Umbilical cord (tissue), 2 donors: Measurements from ENCODE around the gene ZNF496. TPM values are rescaled to one million over a fixed set of nuclear protein-coding genes. Genes with fewer than 3 reads are reported as not detected.
"Not testable (repeated sequence)": the region's sequence is repeated elsewhere in the genome, so short reads cannot be mapped to it uniquely, and the experiment has no call there.

Source experiments
- DNase-seq: peaks from one replicate; pipeline ENCODE4 v3.0.0-alpha.2; 2015; ENCODE audit warnings: low spot score
- total RNA-seq: library from RNA; depleted of rRNA; stranded (reverse); fragments of >200 nt; gene quantifications from one replicate; pipeline ENCODE4 v1.2.3, GENCODE V29; 2014; ENCODE audit warnings: low replicate concordance; ENCODE audit not compliant: insufficient read depth

Gene ZNF496
- total RNA-seq: 15.9 TPM

- peak; percentile 91 for DNase-seq
Observed at GRCh38 chr1:247331525-247332214, at the start of gene ZNF496. Gene ZNF496 (minus strand): TSS chr1:247331867. CDS start chr1:247329578, 2,289 bp downstream.

GRCh38 chr1:247378334-247379073 lies 46.8 kb upstream of the ZNF496 start:
- DNase-seq: no peak

GRCh38 chr1:247377656-247378055 lies 46.0 kb upstream of the ZNF496 start:
- DNase-seq: peak; percentile 85

GRCh38 chr1:247376659-247377058 lies 45.0 kb upstream of the ZNF496 start:
- DNase-seq: no peak

DNA sequence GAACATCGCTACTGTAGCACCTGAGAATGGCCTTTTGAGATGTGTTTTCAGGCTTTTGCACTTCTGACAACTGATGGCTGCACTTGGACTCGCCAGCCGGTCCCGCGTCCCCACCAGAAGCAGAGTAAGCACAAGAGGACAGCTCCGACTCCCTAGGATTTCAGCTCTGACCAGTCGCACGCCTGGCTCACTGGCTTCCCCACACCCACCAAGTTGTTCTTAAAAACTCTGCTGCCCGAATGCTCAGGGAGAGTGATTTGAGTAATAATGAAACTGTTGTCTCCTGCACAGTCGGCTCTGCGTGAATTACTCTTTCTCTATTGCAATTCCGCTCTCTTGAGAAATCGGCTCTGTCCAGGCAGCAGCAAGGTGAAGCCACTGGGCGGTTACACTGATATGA lies 44.1 kb upstream of the ZNF496 start:
- no peak for DNase-seq

DNA sequence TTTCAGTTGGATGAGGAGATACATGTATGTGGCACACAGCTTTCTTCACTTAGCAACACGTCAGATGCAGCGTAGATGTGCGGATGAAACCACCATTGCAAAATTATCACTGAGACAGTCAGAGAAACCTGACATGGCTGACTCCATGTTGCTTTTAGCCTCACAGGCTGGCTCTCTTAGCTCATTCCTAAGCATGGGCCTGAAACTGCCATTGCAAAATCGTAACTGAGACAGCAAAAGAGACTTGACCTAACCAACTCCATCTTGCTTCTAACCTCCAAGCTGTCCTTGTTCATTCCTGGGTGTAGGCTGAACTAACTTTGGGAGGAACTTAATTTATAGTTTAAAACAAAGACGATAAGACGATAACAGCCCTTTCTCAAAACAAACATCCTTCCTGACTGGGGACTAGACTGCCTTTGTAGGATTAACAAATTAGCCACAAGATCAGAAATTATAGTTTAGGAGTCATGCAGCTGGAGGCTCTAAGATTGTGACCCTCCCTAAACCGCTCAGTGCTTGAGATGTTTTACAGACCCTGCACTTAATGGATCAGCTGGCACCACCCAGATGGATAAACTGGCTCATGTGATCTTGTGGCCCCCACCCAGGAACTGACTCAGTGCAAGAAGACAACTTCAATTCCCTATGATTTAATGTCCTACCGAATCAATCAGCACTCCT lies 43.1 kb upstream of the ZNF496 start:
- peak; percentile 73 for DNase-seq

DNA sequence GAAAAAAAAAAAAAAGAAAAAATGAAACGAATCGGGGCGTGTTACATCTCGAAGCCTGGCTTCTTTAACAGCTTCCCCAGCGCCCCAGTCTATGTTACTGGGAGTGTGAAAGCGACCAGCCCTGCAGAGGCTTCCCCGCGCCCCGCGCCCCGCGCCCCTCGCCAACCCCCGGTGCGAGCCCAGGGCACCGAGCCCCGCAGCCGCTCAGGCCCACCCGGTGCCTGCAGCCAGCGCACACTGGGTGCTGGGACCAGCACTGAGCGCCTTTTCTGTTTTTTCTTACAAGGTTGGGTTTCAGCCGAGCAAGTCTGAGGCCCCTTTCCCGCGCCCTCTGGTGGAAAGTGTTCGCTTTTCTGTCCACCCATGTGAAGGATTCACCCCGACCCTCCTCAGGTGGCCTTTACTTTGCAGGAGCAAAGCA lies 42.1 kb upstream of the ZNF496 start:
- DNase-seq: peak; percentile 65

- DNase-seq: no peak
Observed at GRCh38 chr1:247371801-247372259, 40.2 kb upstream of the ZNF496 start.

DNA sequence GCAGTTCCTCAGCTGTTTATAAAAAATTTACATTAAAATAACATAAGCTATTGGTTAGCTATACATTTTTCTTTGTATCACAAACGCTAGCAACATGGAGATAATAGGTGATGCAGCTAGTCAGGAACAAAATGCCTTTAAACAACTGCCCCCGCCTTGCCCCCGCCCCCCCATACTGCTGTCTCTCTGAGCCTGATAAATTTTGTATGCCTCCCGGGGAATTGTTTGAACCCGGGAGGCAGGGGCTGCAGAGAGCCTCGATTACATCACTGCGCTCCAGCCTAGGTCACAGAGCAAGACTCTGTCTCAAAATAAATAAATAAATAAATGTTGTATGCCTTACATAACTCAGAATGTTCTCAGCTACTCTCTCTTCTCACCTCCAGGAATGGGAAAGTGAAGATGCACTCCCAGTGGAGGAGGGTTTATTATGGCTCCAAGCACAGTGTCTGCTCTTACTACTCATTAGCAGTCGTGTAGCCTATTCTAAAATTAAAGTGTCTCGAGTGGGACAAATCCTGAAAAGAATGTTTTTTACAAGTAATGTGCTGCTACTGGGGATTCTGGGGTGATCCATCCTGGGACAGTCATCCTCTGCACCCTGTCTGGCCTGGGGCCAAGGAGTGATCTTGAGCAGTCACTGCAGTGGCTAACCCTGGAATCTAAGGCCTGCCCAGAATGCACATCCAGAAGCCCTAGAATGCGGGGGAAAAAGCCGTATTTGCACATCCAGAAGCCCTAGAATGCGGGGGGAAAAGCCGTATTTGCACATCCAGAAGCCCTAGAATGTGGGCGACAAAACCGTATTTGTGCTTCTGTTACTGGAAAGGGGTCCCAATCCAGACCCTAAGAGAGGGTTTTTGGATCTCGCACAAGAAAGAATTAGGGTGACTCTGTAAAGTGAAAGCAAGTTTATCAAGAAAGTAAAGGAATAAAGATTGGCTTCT lies 39.4 kb upstream of the ZNF496 start:
- DNase-seq: peak; percentile 86

- DNase-seq: no peak
Observed at GRCh38 chr1:247368490-247369145, 37.0 kb upstream of the ZNF496 start.

GRCh38 chr1:247367786-247368422 lies 36.2 kb upstream of the ZNF496 start:
- DNase-seq: no peak

- DNase-seq: no peak
Observed at GRCh38 chr1:247366926-247367645, 35.4 kb upstream of the ZNF496 start.

GRCh38 chr1:247366345-247366744 lies 34.7 kb upstream of the ZNF496 start:
- DNase-seq: not testable (repeated sequence)

- no peak for DNase-seq
Observed at GRCh38 chr1:247365023-247365422, 33.4 kb upstream of the ZNF496 start.

- DNase-seq: not testable (repeated sequence)
Observed at GRCh38 chr1:247363000-247363399, 31.3 kb upstream of the ZNF496 start.

DNA sequence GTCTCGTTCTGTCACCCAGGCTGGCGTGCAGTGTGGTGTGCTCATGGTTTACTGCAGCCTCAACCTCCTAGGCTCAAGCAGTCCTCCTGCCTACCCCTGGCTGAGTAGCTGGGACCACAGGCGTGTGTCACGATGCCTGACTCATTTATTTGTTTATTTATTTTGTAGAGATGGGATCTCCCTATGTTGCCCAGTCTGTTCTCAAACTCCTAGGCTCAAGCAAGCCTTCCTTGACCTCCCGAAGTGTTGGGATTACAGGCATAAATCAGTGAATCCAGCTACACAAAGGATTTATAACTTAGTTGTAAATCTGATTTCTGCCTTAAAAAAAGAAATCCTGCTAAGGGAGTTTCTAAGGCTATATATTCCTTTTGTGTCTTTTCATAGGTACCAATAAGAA lies 30.5 kb upstream of the ZNF496 start:
- DNase-seq: no peak

DNA sequence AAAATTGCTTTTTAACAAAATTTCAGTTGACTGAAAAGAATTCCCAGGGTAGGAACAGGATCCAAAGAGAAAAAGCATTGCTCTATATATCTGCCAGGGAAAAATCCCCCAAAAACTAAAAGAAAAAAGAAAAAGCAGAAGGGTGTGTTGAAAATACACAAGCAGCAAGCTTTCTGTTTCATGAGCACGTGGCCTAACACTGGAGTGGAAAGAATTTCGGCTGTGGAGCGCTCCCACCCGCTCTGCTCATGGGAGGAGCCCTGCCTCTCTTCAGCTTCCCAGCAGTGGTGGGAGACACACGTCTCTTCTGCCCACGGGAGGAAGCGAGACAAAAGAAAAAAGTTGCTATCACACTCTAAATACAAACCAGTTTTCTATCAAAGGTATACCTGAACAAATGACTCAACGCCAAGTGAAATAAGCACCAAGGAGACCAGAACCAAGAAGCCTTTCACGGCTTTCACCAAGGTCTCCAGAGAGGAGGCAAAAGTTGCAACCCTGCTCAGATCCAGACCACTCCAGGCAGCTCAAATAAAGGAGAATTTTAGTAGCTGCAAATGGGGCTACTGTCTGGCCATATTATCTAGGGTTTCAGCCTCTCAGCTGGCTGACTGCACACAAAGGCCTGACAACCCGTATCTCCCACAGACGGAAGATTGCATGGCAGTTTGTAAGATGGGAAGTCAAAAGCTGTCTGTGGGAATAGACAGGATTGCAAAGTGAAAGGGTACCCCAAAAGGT lies 29.5 kb upstream of the ZNF496 start:
- peak; percentile 88 for DNase-seq

DNA sequence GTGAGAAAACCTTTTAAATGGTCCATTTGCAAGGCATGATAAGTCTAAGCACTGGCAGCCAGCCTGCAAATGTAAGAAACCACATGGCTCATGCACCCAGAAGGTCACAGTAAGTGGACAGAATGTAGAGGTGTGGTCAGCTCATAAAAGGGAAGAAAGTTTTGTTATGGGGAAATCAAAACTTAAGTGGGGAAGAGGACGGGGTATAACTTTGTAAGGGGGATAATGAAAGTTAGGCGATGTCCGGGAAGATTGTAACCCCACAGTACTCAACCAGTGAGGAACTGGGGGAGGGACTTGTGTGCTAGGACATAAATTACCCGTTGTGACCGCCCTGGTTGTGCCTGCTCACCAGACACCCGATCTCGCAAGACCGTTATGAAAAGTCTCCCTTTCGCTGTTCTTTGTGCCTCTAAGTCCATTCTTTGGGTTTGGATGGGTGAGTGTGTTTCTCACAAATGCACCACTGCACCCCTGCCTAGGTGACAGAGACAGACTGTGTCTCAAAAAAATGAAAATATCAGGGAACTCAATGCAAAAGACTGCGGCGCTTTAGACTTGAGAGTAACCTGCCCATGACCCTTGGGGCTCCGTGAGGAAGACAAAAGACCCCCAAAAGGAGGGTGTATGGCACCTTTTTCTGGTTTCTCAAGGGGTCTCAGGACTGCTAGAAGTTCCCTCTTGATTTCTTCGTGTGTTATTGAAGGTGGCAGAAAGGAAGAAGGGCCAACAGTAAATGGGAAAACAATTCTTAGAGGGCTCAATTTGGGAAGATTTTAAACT lies 28.6 kb upstream of the ZNF496 start:
- DNase-seq: peak; percentile 36
